Measurements from ENCODE around the gene LAMC3. TPM values are rescaled to one million over a fixed set of nuclear protein-coding genes. Genes with fewer than 3 reads are reported as not detected.
"Not testable (repeated sequence)": the region's sequence is repeated elsewhere in the genome, so short reads cannot be mapped to it uniquely, and the experiment has no call there.

Gene LAMC3
- total RNA-seq, 1 donor from 2014 or later: not detected

DNA sequence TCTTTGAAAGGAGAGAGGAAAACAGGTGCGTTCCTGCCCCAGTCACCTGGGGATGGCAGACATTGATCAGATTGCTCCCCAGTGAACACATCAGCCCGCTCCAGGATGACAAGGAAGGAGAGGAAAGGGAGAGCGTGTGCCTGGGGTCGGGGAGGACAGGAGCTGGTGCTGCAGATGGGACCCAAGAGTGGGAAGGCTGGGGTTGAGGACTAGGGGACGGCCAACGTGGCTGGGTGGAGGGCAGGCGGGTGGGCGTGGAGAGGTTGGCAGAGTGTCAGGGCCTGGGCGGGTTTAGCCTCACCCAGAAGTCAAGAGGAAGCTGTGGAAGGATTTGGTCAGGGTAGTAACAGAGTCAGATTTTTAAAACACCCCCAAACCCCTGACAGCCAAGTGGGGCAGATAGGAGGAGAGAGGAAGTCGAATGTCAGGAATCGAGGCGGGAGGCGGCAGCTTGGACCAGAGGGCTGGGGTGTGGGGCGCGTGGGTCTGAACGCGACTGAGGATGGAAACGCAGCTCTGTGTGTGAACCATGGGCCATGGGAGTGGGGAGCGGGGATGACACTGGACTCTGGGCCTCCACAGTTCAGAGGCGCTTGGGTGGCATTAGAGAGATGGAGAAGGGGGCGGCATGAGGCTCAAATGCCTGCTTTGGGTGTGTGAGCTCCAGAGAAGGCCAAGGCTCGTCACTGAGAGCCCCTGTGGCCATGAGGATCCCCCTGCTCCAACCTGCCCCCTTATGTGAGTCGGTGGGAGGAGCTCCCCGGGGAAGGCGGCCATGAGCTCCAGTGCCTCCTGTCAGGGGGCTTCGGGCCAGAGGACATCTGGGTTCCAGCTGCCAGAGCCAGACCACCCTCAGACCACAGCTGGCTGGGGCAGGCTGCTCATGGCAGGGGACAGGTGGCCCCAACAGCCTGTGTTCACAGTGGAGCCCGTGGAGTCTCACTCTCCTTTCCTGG is 24.6 kb downstream of the LAMC3 start:
- no peaks in the 10 kb centered on the region for H3K36me3 Mint-ChIP-seq (ENCODE audit: low read depth)
- H3K27ac Mint-ChIP-seq: no peak overlapping the region
- no peaks in the 10 kb centered on the region for H3K27me3 Mint-ChIP-seq (ENCODE audit: low read depth)
- no peaks in the 10 kb centered on the region for H3K9me3 Mint-ChIP-seq
- H3K4me1 Mint-ChIP-seq (ENCODE audit: low read depth): no peaks in the 10 kb centered on the region
- DNase-seq (ENCODE audit: low spot score): no peak
- H3K4me3 Mint-ChIP-seq (ENCODE audit: low read depth): no peak overlapping the region
- intact Hi-C loops (cut with micrococcal nuclease): no loop called here

DNA sequence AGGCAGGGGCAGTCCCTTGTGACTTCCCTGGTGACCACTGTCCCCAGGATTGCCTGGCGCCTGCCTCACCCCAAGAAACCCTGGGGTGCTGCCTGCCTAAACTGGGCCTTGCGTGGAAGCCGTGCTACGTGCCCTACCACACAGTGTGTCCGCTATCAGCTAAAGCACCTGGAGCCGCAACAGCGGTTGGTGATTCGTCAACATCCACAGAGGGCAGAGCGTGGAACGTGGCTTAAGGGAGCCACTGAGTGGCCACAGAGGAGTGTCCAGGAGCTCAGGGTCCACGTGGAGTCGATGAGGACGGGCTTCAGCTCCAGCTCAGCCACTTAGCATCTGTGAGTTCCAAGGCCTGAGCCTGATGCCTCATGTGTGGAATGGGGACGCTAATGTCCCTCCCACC is 25.3 kb downstream of the LAMC3 start:
- Mint-ChIP-seq H3K36me3 (ENCODE audit: low read depth) (no peaks in the 10 kb centered on the region), H3K4me3 (ENCODE audit: low read depth) (no peak overlapping the region), H3K9me3 (no peaks in the 10 kb centered on the region), H3K27ac (no peak overlapping the region), H3K4me1 (ENCODE audit: low read depth) (no peaks in the 10 kb centered on the region), H3K27me3 (ENCODE audit: low read depth) (no peaks in the 10 kb centered on the region)
- intact Hi-C loops (cut with micrococcal nuclease): no loop called here
- DNase-seq (ENCODE audit: low spot score): no peak

DNA sequence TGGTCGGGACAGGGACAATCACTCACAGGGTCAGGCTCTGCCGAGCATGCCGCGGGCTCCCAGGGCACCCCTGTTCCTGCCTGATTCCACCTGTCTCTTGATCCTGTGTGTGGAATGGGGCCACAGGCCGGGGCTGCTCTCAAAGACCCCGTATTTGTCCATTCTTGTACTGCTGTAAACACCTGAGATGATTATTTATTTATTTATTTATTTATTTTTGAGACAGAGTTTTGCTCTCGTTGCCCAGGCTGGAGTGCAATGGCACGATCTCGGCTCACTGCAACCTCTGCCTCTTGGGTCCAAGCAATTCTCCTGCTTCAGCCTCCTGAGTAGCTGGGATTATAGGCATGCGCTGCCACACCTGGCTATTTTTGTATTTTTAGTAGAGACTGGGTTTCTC is 25.8 kb downstream of the LAMC3 start:
- H3K4me3 Mint-ChIP-seq (ENCODE audit: low read depth); DNase-seq (ENCODE audit: low spot score); H3K4me1 Mint-ChIP-seq (ENCODE audit: low read depth); H3K27me3 Mint-ChIP-seq (ENCODE audit: low read depth); H3K27ac Mint-ChIP-seq; H3K36me3 Mint-ChIP-seq (ENCODE audit: low read depth); H3K9me3 Mint-ChIP-seq; intact Hi-C loops (cut with micrococcal nuclease): not testable (repeated sequence)

DNA sequence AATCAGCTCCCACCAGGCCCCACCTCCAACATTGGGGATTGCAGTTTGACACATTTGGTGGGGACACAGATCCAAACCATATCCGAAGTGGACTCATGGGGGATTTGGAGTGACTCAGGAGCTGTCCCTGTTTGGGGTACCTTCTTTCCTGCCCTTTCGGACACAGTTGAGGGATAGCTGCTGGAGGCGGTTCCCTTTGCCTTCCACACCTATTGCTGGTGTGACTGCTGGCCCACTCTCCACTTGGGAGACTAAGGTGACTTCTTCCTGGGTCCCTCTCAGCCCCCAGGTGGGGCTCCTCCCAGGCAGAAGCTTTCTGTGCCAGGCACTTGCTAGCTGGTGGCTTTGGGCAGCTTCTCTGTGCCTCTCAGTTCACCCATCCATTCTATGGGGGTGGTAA is 26.6 kb downstream of the LAMC3 start:
- no peak overlapping the region for H3K27ac Mint-ChIP-seq
- intact Hi-C loops (cut with micrococcal nuclease): no loop called here

DNA sequence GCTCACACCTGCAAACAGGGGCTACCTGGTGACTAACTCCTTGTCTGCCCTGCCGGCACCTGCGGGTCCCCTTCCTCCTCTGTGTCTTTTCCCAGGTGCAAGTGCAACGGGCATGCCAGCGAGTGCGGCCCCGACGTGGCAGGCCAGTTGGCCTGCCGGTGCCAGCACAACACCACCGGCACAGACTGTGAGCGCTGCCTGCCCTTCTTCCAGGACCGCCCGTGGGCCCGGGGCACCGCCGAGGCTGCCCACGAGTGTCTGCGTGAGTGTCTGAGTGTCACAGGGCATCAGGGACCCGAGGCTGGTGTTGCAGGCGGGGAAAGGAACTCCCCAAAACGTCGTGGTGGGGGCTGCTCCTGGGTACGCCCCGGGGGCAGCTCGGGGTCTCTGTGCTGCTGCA is 27.1 kb downstream of the LAMC3 start:
- Mint-ChIP-seq H3K9me3 (no peaks in the 10 kb centered on the region), H3K27me3 (ENCODE audit: low read depth) (no peaks in the 10 kb centered on the region), H3K27ac (no peak overlapping the region), H3K4me3 (ENCODE audit: low read depth) (no peak overlapping the region), H3K4me1 (ENCODE audit: low read depth) (no peaks in the 10 kb centered on the region), H3K36me3 (ENCODE audit: low read depth) (no peaks in the 10 kb centered on the region)
- no peak for DNase-seq (ENCODE audit: low spot score)
- intact Hi-C loops (cut with micrococcal nuclease): no loop called here

More for the DNA sequence above, 26.6 kb downstream of the LAMC3 start:
- H3K27me3 Mint-ChIP-seq (ENCODE audit: low read depth): no peaks in the 10 kb centered on the region
- no peaks in the 10 kb centered on the region for H3K36me3 Mint-ChIP-seq (ENCODE audit: low read depth)
- no peak for DNase-seq (ENCODE audit: low spot score)
- H3K4me1 Mint-ChIP-seq (ENCODE audit: low read depth): no peaks in the 10 kb centered on the region
- no peaks in the 10 kb centered on the region for H3K9me3 Mint-ChIP-seq
- H3K4me3 Mint-ChIP-seq (ENCODE audit: low read depth): no peak overlapping the region

DNA sequence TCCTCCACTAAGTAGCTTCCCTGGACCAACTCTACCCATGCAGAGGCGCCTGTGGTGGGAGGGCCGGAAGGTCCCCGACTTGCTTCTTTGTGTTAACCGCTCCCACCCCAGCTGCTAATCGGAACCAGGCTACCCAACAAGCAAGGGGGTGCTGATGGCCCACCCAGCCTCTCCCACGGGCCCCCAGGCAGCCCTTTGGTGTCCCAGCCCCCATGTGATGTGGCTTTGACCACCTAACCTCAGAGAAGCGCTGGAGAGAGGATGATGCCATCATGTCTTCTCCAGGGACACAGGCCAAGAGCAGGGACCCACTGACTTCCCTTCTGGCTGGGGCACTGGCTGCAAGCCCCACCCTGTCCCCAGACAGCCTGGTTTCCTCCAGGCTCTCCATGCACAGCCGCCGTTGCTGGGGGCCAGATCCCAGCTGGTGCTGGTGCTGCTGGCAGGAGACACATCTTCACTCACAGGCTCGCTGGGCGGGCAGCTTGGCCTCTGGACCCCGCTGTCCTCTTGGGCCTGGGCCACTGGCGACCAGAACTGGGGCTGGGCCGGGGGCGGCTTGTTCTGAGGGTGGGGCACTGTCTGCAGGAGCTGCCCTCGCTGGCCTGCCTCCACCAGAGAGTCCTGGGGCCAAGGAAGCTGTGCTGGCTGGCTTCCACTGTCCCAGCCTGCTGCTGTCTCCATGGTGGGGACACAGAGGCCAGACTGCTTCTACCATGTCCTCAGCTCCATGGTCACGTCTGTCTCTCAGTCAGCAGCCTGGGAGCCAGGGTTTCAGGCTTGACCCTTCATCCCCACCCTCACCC is 27.8 kb downstream of the LAMC3 start:
- H3K27ac Mint-ChIP-seq: no peak overlapping the region
- intact Hi-C loops (cut with micrococcal nuclease): no loop called here
- no peaks in the 10 kb centered on the region for H3K4me1 Mint-ChIP-seq (ENCODE audit: low read depth)
- H3K9me3 Mint-ChIP-seq: no peaks in the 10 kb centered on the region
- no peaks in the 10 kb centered on the region for H3K36me3 Mint-ChIP-seq (ENCODE audit: low read depth)
- DNase-seq (ENCODE audit: low spot score): no peak
- no peaks in the 10 kb centered on the region for H3K27me3 Mint-ChIP-seq (ENCODE audit: low read depth)
- no peak overlapping the region for H3K4me3 Mint-ChIP-seq (ENCODE audit: low read depth)

DNA sequence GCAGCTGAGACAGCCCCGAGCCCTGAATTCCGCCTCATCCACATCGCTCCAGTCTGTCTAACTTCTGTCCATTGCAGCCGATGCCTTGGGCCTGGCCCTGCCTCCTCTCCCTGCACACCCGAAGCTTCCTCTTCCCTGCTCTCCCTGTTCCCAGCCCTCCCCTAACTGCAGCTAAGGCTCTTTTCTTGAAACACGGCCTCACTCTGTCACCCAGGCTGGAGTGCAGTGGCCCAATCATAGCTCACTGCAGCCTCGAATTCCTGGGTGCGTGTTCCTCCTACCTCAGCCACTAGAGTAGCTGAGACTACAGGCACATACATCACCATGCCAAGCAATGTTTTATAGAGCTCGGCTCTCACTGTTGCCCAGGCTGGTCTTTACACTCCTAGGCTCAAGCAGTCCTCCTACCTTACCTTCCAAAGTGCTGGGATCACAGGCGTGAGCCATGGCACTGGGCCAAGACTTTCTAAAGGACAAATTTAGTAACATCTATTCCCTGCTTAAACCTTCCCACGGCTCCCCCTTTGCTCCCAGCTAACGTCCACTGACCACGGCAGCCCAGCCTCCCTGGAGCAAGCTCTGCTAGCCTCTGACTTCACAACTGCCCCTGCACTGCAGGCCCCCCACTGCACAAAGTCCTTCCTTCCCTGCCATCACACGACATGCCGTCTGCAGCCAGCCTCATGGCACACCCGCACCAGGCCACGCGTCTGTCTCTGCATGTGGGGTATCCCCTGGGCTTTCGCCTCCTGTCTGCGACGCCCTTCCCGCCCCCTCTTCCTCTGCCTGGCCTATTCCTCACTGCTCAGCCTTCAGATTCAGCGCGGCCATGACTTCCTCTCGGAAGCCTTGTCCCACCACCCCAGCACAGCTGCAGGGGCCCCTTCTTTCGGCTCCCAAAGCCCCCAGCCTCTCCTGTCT is 28.6 kb downstream of the LAMC3 start:
- Mint-ChIP-seq H3K4me1 (ENCODE audit: low read depth) (no peaks in the 10 kb centered on the region), H3K27ac (no peak overlapping the region), H3K27me3 (ENCODE audit: low read depth) (no peaks in the 10 kb centered on the region), H3K4me3 (ENCODE audit: low read depth) (no peak overlapping the region), H3K36me3 (ENCODE audit: low read depth) (no peaks in the 10 kb centered on the region), H3K9me3 (no peaks in the 10 kb centered on the region)
- intact Hi-C loops (cut with micrococcal nuclease): no loop called here
- DNase-seq (ENCODE audit: low spot score): no peak

DNA sequence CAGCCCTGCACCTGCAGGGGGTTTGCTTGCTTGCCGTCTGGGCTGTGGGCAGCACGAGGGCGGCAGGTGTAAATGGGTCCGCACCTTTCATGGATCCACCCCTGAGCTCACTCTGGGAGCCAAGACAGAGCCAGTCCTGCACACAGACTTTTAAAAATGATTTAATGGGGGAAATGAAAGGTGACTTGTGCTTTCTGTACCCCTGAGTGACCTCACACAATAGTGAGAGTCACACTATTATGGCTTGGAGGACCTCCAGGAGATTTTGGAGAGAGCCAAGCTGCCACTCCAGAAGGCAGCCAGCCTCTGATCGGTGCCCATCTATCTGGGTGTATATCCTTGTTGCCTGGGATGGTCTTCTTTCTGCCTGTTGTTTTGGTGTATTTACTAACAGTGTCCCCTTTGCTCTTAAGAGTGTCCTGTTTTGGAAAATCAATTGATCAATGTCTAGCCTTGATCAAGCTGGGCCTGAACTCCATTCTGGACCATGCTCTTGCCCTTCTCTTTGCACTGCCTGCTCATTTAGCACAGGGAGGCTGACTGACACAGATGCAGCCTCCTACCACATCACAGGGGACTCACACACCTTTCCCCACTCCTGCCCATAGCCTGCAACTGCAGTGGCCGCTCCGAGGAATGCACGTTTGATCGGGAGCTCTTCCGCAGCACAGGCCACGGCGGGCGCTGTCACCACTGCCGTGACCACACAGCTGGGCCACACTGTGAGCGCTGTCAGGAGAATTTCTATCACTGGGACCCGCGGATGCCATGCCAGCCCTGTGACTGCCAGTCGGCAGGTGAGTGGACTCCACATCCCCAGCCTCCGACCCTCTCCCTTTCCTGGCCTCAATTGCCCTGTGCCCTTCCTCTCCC is 29.5 kb downstream of the LAMC3 start:
- Mint-ChIP-seq H3K27ac (no peak overlapping the region), H3K9me3 (no peaks in the 10 kb centered on the region), H3K36me3 (ENCODE audit: low read depth) (no peaks in the 10 kb centered on the region), H3K4me3 (ENCODE audit: low read depth) (no peak overlapping the region), H3K4me1 (ENCODE audit: low read depth) (no peaks in the 10 kb centered on the region), H3K27me3 (ENCODE audit: low read depth) (no peaks in the 10 kb centered on the region)
- no peak for DNase-seq (ENCODE audit: low spot score)
- intact Hi-C loops (cut with micrococcal nuclease): no loop called here

DNA sequence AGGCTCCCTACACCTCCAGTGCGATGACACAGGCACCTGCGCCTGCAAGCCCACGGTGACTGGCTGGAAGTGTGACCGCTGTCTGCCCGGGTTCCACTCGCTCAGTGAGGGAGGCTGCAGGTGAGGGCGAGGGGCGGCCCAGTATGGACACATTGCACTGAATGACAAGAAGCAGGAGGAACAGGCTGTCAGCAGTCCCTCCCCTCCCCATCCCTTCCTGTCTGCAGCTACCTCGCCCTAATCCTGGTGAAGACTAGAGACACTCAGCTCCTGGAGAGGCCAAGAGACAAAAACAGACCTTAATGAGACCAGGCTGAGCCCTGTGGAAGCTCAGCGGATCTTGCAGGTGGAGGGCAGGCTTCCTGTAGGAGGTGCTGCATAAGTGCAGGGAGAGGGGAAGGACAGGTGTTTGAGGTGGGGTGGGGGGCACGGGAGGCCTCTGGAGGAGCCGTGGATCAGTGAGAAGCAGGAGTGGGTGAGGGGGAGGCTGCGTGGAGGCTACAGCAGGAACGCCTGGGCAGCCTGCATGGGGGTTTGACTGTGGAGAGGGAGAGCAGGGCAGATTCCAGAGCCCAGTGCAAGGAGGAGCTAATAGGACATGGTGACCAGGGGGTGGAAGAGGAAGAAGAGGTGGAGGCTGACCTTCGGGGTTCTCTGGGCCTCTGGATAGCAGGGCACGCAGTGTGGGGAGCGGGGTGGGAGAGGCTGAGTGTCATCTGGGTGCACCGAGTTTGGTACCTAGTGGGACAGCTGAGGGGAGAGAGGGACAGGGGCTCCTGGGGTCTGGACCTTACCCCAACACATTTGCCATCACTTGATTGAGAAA is 30.4 kb downstream of the LAMC3 start:
- no peak overlapping the region for H3K4me3 Mint-ChIP-seq (ENCODE audit: low read depth)
- no peak overlapping the region for H3K27ac Mint-ChIP-seq
- H3K9me3 Mint-ChIP-seq: no peaks in the 10 kb centered on the region
- H3K36me3 Mint-ChIP-seq (ENCODE audit: low read depth): no peaks in the 10 kb centered on the region
- no peak for DNase-seq (ENCODE audit: low spot score)
- intact Hi-C loops (cut with micrococcal nuclease): no loop called here
- no peaks in the 10 kb centered on the region for H3K27me3 Mint-ChIP-seq (ENCODE audit: low read depth)
- no peaks in the 10 kb centered on the region for H3K4me1 Mint-ChIP-seq (ENCODE audit: low read depth)

DNA sequence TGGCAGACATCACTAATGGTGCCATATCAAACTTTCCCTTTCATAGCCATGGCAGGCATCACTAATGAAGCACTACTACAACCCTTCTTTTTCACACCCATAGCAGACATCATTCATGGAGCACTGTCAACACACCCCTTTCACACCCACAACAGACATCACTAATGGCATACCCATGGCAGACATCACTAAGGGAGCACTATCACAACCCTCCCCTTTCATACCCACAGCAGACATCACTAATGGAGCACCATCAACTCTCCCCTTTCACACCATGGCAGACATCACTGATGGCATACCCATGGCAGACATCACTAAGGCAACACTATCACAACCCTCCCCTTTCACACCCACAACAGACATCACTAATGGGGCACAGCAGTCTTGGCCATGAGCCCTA is 33.7 kb downstream of the LAMC3 start:
- Mint-ChIP-seq H3K36me3 (ENCODE audit: low read depth) (no peaks in the 10 kb centered on the region), H3K27me3 (ENCODE audit: low read depth) (no peaks in the 10 kb centered on the region), H3K4me3 (ENCODE audit: low read depth) (no peak overlapping the region), H3K4me1 (ENCODE audit: low read depth) (no peaks in the 10 kb centered on the region), H3K27ac (no peak overlapping the region), H3K9me3 (no peaks in the 10 kb centered on the region)
- no peak for DNase-seq (ENCODE audit: low spot score)
- intact Hi-C loops (cut with micrococcal nuclease): no loop called here

DNA sequence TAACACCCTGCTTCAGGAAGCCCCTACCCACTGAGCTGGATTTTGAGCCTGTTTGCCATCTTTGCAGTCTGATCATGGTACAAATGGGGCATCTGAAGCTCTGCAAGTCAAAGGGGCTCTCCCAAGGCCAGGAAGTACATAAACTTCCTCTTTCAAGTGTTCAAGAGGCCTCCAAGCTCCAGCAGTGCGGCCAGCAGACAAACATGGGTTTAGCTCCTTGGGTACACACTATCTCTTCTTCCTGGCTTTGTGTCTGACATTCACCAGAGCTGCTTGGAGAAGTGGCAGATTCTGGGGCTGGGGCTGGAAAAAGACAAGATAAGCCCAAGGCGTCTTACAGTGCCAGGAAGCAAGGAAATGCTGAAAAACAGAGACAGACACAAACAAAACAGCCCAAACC is 34.1 kb downstream of the LAMC3 start:
- H3K36me3 Mint-ChIP-seq (ENCODE audit: low read depth): no peaks in the 10 kb centered on the region
- DNase-seq (ENCODE audit: low spot score): no peak
- H3K9me3 Mint-ChIP-seq: no peaks in the 10 kb centered on the region
- no peak overlapping the region for H3K27ac Mint-ChIP-seq
- intact Hi-C loops (cut with micrococcal nuclease): no loop called here
- no peaks in the 10 kb centered on the region for H3K27me3 Mint-ChIP-seq (ENCODE audit: low read depth)
- H3K4me3 Mint-ChIP-seq (ENCODE audit: low read depth): no peak overlapping the region
- H3K4me1 Mint-ChIP-seq (ENCODE audit: low read depth): no peaks in the 10 kb centered on the region

Measured in activated T-helper 2 cell treated with anti-CD3 and anti-CD28 coated beads, Interferon-gamma antibody, Interleukin-2, Interleukin-4, amounts not matched to agents 10 μg/mL and 5 μg/mL and 100 μg/mL, durations not matched to agents 14 hours and 24 hours and 36 hours (primary cell).